Mesodermal cell (in vitro differentiated cells): ENCODE results near the gene AP3S2.
"Not testable (repeated sequence)": the region's sequence is repeated elsewhere in the genome, so short reads cannot be mapped to it uniquely, and the experiment has no call there.

Source experiments
- H3K27ac ChIP-seq: 2 replicates; pipeline ENCODE4 v1.7.0; 2013; ENCODE audit warnings: mild to moderate bottlenecking, low read depth, low read length, moderate library complexity; ENCODE audit not compliant: severe bottlenecking
- H3K36me3 ChIP-seq: 2 replicates; pipeline ENCODE4 v1.7.1; 2013; ENCODE audit warnings: mild to moderate bottlenecking, low read length, moderate library complexity; ENCODE audit not compliant: control insufficient read depth, insufficient read depth
- H3K4me1 ChIP-seq: one replicate; pipeline ENCODE4 v1.7.1; 2013; ENCODE audit warnings: mild to moderate bottlenecking, low read length; ENCODE audit not compliant: insufficient read depth, control insufficient read depth, poor library complexity, severe bottlenecking
- H3K4me3 ChIP-seq: 2 replicates; pipeline ENCODE4 v1.7.0; 2013; ENCODE audit warnings: low read length, control low read depth, mild to moderate bottlenecking; ENCODE audit not compliant: insufficient read depth, poor library complexity, severe bottlenecking; ENCODE audit errors: extremely low read depth
- H3K9me3 ChIP-seq: 2 replicates; pipeline ENCODE4 v1.7.1; 2013; ENCODE audit warnings: mild to moderate bottlenecking, low read length, moderate library complexity; ENCODE audit not compliant: control insufficient read depth
- WGBS, 2 experiments: methylation state at CpG; one replicate each; pipeline ENCODE4 v1.1.5; 2013; ENCODE audit warnings: missing lambda C conversion rate in 2 of 2; ENCODE audit not compliant: insufficient coverage in 2 of 2; 5-methylcytosine and 5-hydroxymethylcytosine counted together

AP3S2 gene

DNA sequence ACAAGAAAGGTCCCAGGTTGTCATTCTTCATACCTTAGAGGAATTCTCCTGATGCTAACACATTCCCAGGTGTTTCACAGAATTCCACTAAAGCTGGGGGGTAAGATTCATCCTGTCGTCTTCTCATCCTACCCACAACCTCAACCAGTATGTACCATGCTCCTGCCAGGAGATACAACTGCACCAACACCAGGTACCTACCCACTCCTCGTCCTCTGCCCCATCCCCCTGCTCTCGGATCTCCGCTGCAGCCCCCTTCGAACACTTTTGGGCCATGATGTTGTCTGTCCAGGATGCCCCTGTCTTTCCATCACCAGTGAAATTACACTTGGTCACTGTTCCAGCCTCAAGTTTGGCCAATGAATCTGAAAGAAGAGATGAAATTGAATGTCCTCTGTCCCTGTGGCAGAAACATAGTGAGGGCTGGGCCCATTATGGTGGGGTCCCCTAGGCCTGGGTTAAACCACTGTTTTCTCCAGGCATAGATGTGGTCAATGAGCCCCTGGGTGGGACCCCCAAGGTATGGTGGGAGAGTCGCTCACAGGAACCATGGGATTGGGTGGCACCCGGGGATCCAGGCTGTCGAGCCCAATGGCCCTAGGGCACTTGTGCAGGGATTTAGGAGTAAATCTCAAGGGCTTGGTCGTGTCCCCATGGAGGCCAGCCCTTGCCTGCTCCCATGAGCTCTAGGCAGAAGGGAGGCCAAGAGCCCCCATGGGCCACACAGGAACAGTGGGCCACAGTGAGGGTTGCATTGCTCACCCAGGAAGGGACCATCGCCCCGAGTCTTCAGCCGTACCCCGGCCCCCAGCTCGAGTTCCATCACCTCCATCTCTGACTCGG, 9.4 kb upstream of the AP3S2 start:
- H3K27ac ChIP-seq: no peak overlapping the region
- no peaks in the 10 kb centered on the region for H3K9me3 ChIP-seq
- peaks cover 7% of the 10 kb centered on the region for H3K36me3 ChIP-seq
- no peak overlapping the region for H3K4me3 ChIP-seq
- WGBS, 2 experiments: 90 to 95% methylated on average over 11 to 15 of the region's 15 CpGs
- H3K4me1 ChIP-seq: no peaks in the 10 kb centered on the region

DNA sequence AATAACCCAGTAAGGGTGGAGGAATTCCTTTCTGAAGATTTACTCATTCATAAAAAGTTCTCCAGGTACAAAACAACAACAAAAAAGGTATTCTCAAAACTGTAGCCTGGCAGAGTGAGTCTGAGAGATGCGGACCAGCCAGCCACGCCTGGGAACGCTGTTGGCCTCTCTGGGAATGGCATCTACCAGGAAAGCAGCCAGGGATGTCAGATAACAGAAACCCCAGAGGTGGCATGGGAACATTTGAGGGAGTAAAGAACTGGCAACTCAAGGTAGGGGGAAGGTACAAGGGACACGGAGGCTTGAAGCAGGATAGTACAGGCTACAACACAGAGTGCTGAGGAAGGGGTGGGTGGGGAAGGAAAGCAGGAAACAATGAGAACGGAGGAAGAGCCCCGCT, 7.1 kb upstream of the AP3S2 start:
- no peak overlapping the region for H3K27ac ChIP-seq
- H3K4me3 ChIP-seq: no peak overlapping the region
- peaks cover 2% of the 10 kb centered on the region for H3K36me3 ChIP-seq
- no peaks in the 10 kb centered on the region for H3K4me1 ChIP-seq
- WGBS, 2 experiments: 93 to 96% methylated on average over 4 of the region's 6 CpGs
- H3K9me3 ChIP-seq: no peaks in the 10 kb centered on the region

DNA sequence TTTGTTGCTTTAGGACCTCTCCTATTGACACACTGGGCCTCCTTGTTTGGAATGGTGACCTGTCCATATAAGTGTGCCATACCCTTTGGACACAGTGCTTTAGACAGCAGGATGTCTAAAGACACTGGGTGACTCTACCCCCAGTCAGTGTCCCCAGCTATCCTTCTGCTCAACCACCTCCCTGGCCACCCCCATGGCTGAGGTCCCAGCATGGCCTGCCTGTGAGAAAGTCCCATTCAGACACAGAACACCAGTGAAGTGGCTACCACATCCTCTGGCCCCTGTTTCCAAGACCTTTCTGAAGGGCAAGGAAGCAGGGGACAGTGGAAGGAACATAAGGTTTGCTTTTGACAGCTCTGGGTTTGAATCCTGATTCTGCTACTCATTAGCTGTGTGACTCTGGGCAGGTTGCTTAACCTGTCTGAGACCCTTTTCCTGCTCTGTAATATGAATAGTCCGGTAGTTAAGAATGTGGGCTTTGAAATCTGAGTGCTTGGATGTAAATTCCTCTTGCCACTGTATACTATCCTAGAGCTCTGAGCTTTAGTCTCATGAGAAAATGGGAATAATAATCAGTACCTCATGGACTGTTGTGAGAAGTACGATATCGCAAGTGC, 6.3 kb upstream of the AP3S2 start:
- no peak overlapping the region for H3K4me3 ChIP-seq
- 100% methylated on average over 2 of the region's 3 CpGs; no CpG with 5 or more reads in 1 of the 2 experiments for WGBS, 2 experiments
- no peaks in the 10 kb centered on the region for H3K9me3 ChIP-seq
- H3K4me1 ChIP-seq: no peaks in the 10 kb centered on the region
- H3K27ac ChIP-seq: no peak overlapping the region
- H3K36me3 ChIP-seq: peaks cover 2% of the 10 kb centered on the region

DNA sequence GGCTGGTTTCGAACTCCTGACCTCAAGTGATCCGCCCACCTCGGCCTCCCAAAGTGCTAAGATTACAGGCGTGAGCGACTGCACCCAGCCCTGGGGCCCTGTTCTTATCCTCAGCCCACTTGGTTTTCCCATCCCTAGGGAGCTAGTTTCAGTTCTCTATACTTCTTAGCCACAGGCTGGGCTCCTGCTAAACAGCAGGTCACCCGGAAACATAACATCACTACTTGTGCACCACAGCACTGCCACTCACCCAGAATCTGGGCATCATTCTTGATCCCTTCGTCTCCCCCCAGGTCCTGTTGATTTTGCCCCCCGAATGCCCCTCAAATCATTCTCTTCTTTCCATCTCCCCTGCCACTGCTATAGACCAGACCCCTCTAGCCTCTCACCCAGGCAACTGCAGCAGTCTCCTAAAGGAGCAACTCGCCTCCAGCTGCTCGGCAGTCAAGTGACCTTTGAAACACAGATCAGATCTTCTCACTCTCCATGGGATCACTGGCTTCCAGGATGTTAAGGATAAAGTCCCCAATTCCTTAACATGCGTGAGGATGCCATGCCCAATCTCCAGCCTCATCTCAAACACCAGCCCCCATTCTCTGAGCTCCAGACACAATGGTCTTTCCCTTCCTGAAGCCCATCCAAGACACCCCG, 5.6 kb upstream of the AP3S2 start:
- Histone ChIP-seq H3K27ac (no peak overlapping the region), H3K36me3 (peaks cover 2% of the 10 kb centered on the region), H3K4me3 (no peak overlapping the region), H3K4me1 (no peaks in the 10 kb centered on the region), H3K9me3 (no peaks in the 10 kb centered on the region)
- WGBS, 2 experiments: 90 to 96% methylated on average over 9 to 12 of the region's 12 CpGs

DNA sequence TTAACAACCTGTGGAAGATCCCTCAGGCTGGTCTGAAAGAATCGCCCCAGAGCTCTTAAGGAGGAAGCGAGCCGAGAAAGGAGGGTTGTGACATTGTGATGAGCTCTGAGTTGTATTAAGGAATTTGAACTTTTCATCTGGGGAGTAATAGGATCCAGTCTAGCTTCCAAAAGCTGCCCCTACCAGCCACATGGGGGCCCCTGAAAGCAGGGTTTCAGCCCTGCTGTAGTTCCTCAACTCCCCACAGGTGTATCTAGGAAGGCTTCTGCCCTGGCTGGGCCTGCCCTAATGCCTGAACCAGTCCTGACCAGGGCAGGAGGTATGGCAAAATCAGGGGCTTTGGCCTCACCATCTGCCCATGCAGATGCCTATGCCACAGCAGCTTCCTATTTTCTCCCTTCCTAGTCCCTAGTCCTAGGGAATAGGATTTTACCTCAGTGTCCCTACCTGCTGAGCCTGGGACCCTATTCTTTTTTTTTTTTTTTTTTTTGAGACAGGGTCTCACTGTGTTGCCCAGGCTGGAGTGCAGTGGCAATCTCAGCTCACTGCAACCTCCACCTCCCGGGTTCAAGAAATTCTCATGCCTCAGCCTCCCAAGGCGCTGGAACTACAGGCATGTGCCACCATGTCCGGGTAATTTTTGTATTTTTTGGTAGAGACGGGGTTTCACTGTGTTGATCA, 5.0 kb upstream of the AP3S2 start:
- peaks cover 2% of the 10 kb centered on the region for H3K36me3 ChIP-seq
- H3K27ac ChIP-seq: no peak overlapping the region
- no peaks in the 10 kb centered on the region for H3K9me3 ChIP-seq
- no peak overlapping the region for H3K4me3 ChIP-seq
- H3K4me1 ChIP-seq: no peaks in the 10 kb centered on the region
- WGBS, 2 experiments: 84 to 96% methylated on average over 5 to 7 of the region's 7 CpGs

DNA sequence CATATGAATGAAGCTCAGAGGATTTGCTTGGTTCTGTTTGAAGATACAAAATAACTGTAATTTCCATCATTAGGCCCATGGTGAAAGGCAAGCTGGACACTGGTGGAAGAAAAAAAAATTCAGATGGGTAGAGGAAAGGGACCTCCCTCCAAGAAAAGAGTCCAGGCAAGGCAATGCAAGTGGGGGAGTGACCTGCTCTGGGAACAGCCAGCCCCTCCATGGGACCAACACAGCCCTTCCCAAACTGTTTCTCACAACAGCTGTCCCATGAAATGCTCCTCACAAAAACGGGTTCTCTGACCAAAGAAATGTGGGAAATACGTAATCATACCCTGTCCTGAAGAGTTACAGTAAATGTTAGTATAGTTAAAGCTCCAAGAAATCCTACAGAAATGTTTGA, 4.4 kb upstream of the AP3S2 start:
- no peak overlapping the region for H3K27ac ChIP-seq
- no CpG with 5 or more reads among the region's 2 CpGs for WGBS, 2 experiments
- H3K4me3 ChIP-seq: no peak overlapping the region
- H3K36me3 ChIP-seq: peaks cover 2% of the 10 kb centered on the region
- H3K9me3 ChIP-seq: no peaks in the 10 kb centered on the region
- H3K4me1 ChIP-seq: peaks cover under 1% of the 10 kb centered on the region

DNA sequence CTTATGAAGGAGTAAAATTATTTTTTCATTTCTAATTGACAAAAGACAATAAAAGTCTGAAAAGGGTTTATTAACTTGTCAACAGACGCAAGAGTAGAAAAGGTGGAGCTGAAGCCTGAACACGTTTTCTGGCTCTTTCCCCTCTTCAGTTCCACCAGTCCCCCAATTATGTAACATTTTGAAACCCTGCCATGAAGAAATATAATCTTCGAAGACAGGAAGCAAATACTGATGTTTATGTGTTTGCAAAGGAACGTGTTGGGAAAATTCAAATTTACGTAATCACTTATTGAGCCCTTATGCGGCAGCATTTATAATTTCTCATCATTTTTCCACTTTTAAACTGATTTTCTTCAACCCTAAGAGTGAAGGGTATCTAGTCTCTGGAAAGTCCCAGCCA, 767 bp downstream of the AP3S2 start:
- Histone ChIP-seq H3K27ac (peak overlapping the region; percentile 89), H3K9me3 (no peaks in the 10 kb centered on the region), H3K36me3 (peaks cover 11% of the 10 kb centered on the region), H3K4me1 (peaks cover 5% of the 10 kb centered on the region), H3K4me3 (peak overlapping the region; percentile 89)
- WGBS, 2 experiments: 70 to 78% methylated on average over 4 of the region's 6 CpGs

- Histone ChIP-seq H3K9me3 (no peaks in the 10 kb centered on the region), H3K4me3 (no peak overlapping the region), H3K27ac (no peak overlapping the region), H3K36me3 (peaks cover 53% of the 10 kb centered on the region), H3K4me1 (peaks cover 5% of the 10 kb centered on the region)
- 100% methylated on average over 1 of the region's 4 CpGs for WGBS, 2 experiments
Observed at GRCh38 chr15:89888214-89888804, 5.5 kb downstream of the AP3S2 start.

DNA sequence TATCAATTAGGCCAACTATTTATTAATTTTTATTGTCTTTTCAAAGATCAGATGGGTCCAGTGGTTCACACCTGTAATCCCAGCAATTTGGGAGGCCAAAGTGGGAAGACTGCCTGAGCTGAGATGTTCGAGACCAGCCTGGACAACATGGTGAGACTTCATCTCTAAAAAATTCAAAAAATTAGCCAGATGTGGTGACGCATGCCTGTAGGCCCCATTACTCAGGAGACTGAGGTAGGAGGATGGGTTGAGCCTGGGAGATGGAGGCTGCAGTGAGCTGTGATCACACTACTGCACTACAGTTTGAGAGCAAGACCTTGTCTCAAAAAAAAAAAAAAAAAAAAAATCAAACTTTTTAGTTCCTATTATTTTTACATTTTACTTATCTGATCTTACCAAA, 8.2 kb downstream of the AP3S2 start:
- Histone ChIP-seq H3K9me3 (no peaks in the 10 kb centered on the region), H3K4me1 (no peaks in the 10 kb centered on the region), H3K36me3 (peaks cover 59% of the 10 kb centered on the region), H3K4me3 (no peak overlapping the region), H3K27ac (no peak overlapping the region)
- 100% methylated on average over 1 of the region's 2 CpGs for WGBS, 2 experiments

DNA sequence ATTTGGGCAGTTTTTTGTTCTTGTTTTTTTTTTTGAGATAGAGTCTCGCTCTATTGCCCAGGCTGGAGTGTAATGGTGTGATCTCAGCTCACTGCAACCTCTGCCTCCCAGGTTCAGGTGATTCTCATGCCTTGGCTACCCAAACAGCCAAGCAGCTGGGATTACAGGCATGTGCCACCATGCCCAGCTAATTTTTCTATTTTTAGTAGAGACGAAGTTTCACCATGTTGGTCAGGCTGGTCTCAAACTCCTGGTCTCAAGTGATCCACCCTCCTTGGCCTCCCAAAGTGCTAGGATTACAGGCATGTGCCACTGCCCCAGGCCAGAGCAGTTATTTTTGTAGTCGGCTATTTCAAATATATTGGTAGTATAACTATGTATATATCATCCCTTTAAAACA, 8.6 kb downstream of the AP3S2 start:
- H3K36me3 ChIP-seq: peaks cover 63% of the 10 kb centered on the region
- H3K4me3 ChIP-seq, H3K9me3 ChIP-seq, H3K27ac ChIP-seq, H3K4me1 ChIP-seq: not testable (repeated sequence)
- WGBS, 2 experiments: 94 to 100% methylated on average over 2 of the region's 3 CpGs
